ENCODE data around the gene FEM1B.

Gene FEM1B

GRCh38 chr15:68268405-68268804 is 9.1 kb upstream of the FEM1B start:
- H3F3A ChIP-seq (ENCODE audit: insufficient read depth, low read length), result no peaks in the 10 kb centered on the region
- H3K27me3 ChIP-seq (ENCODE audit: insufficient read depth, low read length), result no peaks in the 10 kb centered on the region
- H3K27ac ChIP-seq (ENCODE audit: low read depth, low read length, poor library complexity, severe bottlenecking), result no peak overlapping the region
- H3K4me3 ChIP-seq (ENCODE audit: low read depth, low read length, poor library complexity, severe bottlenecking), result no peak overlapping the region
- H3K9ac ChIP-seq (ENCODE audit: low read length), result no peak overlapping the region
- TF ChIP-seq, protein P1, sequence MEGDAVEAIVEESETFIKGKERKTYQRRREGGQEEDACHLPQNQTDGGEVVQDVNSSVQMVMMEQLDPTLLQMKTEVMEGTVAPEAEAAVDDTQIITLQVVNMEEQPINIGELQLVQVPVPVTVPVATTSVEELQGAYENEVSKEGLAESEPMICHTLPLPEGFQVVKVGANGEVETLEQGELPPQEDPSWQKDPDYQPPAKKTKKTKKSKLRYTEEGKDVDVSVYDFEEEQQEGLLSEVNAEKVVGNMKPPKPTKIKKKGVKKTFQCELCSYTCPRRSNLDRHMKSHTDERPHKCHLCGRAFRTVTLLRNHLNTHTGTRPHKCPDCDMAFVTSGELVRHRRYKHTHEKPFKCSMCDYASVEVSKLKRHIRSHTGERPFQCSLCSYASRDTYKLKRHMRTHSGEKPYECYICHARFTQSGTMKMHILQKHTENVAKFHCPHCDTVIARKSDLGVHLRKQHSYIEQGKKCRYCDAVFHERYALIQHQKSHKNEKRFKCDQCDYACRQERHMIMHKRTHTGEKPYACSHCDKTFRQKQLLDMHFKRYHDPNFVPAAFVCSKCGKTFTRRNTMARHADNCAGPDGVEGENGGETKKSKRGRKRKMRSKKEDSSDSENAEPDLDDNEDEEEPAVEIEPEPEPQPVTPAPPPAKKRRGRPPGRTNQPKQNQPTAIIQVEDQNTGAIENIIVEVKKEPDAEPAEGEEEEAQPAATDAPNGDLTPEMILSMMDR (IDR thresholded peaks at IDR 0.05; ENCODE audit: low read length), result no peak
- no peak for TF ChIP-seq EZH2 (IDR thresholded peaks at IDR 0.05; ENCODE audit: borderline replicate concordance, low read length)
- H3K36me3 ChIP-seq (ENCODE audit: insufficient read depth, low read length), result no peaks in the 10 kb centered on the region
- no peak overlapping the region for H3K4me2 ChIP-seq (ENCODE audit: low read length)
- H3K9me2 ChIP-seq (ENCODE audit: low read depth, low read length), result no peaks in the 10 kb centered on the region
- H3K9me3 ChIP-seq (ENCODE audit: low read length), result no peaks in the 10 kb centered on the region
- no peak overlapping the region for H2AFZ ChIP-seq (ENCODE audit: low read length)
- H4K20me1 ChIP-seq (ENCODE audit: insufficient read depth, low read length), result no peaks in the 10 kb centered on the region
- no peaks in the 10 kb centered on the region for H3K79me2 ChIP-seq (ENCODE audit: insufficient read depth, low read length)
- H3K4me1 ChIP-seq (ENCODE audit: insufficient read depth, low read length, severe bottlenecking), result no peaks in the 10 kb centered on the region

DNA sequence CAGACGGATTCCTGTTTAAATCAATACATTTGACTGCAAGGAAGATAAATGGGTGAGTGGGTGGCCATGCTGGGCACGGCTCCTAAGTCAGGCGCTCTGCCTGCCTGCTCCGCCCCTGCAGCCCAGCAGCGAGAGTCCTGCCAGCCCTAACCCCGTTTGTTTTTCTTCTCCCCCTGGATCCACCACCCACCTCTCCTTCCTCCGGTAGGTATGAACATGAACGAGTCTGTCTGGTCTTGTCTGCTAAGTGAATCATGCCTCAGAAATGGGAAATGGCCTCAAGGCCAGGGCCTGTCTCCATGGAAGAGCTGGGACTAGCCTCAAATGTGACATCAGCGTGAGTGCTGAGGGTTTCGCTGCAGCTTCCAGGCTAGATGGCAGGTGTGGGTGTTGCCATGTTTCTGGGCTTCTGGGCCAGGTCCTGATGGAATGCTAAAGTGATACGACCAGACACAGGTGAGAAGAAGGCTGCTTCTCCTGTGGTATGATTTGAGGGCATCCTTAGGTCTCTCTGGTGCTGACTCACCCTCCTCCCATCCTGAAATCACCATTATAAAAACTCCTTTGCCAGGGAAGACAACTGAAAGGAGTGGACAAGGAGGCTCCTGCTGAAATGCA is 5.6 kb upstream of the FEM1B start:
- no peak overlapping the region for H3K4me2 ChIP-seq (ENCODE audit: low read length)
- no peaks in the 10 kb centered on the region for H4K20me1 ChIP-seq (ENCODE audit: insufficient read depth, low read length)
- no peaks in the 10 kb centered on the region for H3K9me3 ChIP-seq (ENCODE audit: low read length)
- H3K27ac ChIP-seq (ENCODE audit: low read depth, low read length, poor library complexity, severe bottlenecking), result no peak overlapping the region
- H3K9ac ChIP-seq (ENCODE audit: low read length), result no peak overlapping the region
- H2AFZ ChIP-seq (ENCODE audit: low read length), result no peak overlapping the region
- TF ChIP-seq, protein P1 (IDR thresholded peaks at IDR 0.05; ENCODE audit: low read length), result no peak
- no peak for TF ChIP-seq EZH2 (IDR thresholded peaks at IDR 0.05; ENCODE audit: borderline replicate concordance, low read length)
- no peaks in the 10 kb centered on the region for H3K9me2 ChIP-seq (ENCODE audit: low read depth, low read length)
- H3K27me3 ChIP-seq (ENCODE audit: insufficient read depth, low read length), result no peaks in the 10 kb centered on the region
- H3K4me1 ChIP-seq (ENCODE audit: insufficient read depth, low read length, severe bottlenecking), result peaks cover 3% of the 10 kb centered on the region
- no peaks in the 10 kb centered on the region for H3F3A ChIP-seq (ENCODE audit: insufficient read depth, low read length)
- no peaks in the 10 kb centered on the region for H3K79me2 ChIP-seq (ENCODE audit: insufficient read depth, low read length)
- H3K36me3 ChIP-seq (ENCODE audit: insufficient read depth, low read length), result no peaks in the 10 kb centered on the region
- H3K4me3 ChIP-seq (ENCODE audit: low read depth, low read length, poor library complexity, severe bottlenecking), result no peak overlapping the region

DNA sequence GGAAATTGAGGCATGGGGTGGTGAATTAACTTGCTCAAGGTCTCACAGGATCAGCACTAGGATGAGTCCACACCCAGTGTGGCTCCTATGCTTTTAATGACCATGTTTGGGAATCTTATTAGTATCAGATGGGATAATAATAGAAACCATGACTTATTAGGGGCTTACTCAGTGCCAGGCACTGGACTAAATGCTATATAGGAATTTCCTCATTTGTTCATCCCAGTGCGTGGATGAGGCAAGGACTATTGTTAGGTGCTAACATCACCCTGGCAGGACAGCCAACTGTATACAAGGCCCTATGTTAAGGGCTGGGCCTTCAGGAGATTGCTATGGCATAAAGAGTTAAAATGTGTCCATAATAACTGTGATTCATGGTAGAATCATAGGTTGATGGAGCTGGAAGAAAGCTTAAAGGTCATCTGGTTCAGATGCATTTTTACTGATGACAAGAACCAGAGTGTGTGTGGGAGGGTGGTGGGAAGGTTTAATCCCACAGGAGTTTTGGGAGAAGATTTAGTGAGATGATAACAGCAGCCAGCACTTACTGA is 4.7 kb upstream of the FEM1B start:
- Histone ChIP-seq H3K9me3 (ENCODE audit: low read length) (no peaks in the 10 kb centered on the region), H3K36me3 (ENCODE audit: insufficient read depth, low read length) (no peaks in the 10 kb centered on the region), H3K9me2 (ENCODE audit: low read depth, low read length) (no peaks in the 10 kb centered on the region), H3K27me3 (ENCODE audit: insufficient read depth, low read length) (no peaks in the 10 kb centered on the region), H3K4me2 (ENCODE audit: low read length) (no peak overlapping the region), H3K4me1 (ENCODE audit: insufficient read depth, low read length, severe bottlenecking) (peaks cover 8% of the 10 kb centered on the region), H4K20me1 (ENCODE audit: insufficient read depth, low read length) (no peaks in the 10 kb centered on the region), H3K9ac (ENCODE audit: low read length) (no peak overlapping the region), H3F3A (ENCODE audit: insufficient read depth, low read length) (no peaks in the 10 kb centered on the region), H3K79me2 (ENCODE audit: insufficient read depth, low read length) (no peaks in the 10 kb centered on the region), H2AFZ (ENCODE audit: low read length) (no peak overlapping the region), H3K27ac (ENCODE audit: low read depth, low read length, poor library complexity, severe bottlenecking) (no peak overlapping the region), H3K4me3 (ENCODE audit: low read depth, low read length, poor library complexity, severe bottlenecking) (no peak overlapping the region)
- TF ChIP-seq, protein P1 (IDR thresholded peaks at IDR 0.05; ENCODE audit: low read length), result no peak
- TF ChIP-seq EZH2 (IDR thresholded peaks at IDR 0.05; ENCODE audit: borderline replicate concordance, low read length), result no peak

All from OCI-LY1 (cell line).